IMR-90 (cell line): ENCODE results near the gene TSKS. TPM values are rescaled to one million over a fixed set of nuclear protein-coding genes. Genes with fewer than 3 reads are reported as not detected.

Experiments
- ATAC-seq: fragments of 200-7000 bp; cut with Tn5 transposase; 2 replicates; pipeline ENCODE4 v1.9.1; 2020; ENCODE audit warnings: low read depth, mild to moderate bottlenecking, moderate library complexity
- BruUV-seq: library from RNA; stranded (reverse); fragments of 400-500 nt; replicated peaks from 2 replicates; lab custom pipeline; 2021; lab: Mats Ljungman, UMichigan
- CTCF ChIA-PET: fragments of 300-600 bp; formaldehyde crosslinking; extraction: SDS; loops from one replicate; lab custom pipeline; 2021; ENCODE audit warnings: antibody characterized with exemption; lab: Yijun Ruan, JAX
- POLR2A ChIA-PET: fragments of 300-600 bp; sonication (Branson Sonifier 250); formaldehyde crosslinking; loops from one replicate; lab custom pipeline; 2022; ENCODE audit warnings: antibody characterized with exemption; ENCODE audit not compliant: unreplicated experiment; lab: Charles Lee
- DNase-seq: peaks from one replicate; pipeline ENCODE4 v3.0.0; 2013
- H2AFZ ChIP-seq: replicated peaks from 2 replicates; pipeline ENCODE3; 2013; ENCODE audit warnings: low read length, mild to moderate bottlenecking; ENCODE audit not compliant: poor library complexity
- H2AK5ac ChIP-seq: 2 replicates; pipeline ENCODE4 v1.6.1; 2013; ENCODE audit warnings: low read depth, low read length, inconsistent platforms
- H2AK9ac ChIP-seq: replicated peaks from 2 replicates; pipeline ENCODE3; 2013; ENCODE audit warnings: mild to moderate bottlenecking, low read depth, low read length, moderate library complexity; ENCODE audit not compliant: poor library complexity
- H2BK120ac ChIP-seq: 2 replicates; pipeline ENCODE4 v1.6.1; 2013; ENCODE audit warnings: low read depth, low read length, inconsistent platforms
- H2BK15ac ChIP-seq: 3 replicates; pipeline ENCODE4 v1.6.1; 2013; ENCODE audit warnings: low read depth, low read length, inconsistent platforms
- H2BK20ac ChIP-seq: 2 replicates; pipeline ENCODE4 v1.6.1; 2013; ENCODE audit warnings: low read depth, mild to moderate bottlenecking, inconsistent platforms, low read length, moderate library complexity
- H2BK5ac ChIP-seq: 2 replicates; pipeline ENCODE4 v1.6.1; 2013; ENCODE audit warnings: mild to moderate bottlenecking, low read depth, low read length, inconsistent platforms; ENCODE audit not compliant: poor library complexity, severe bottlenecking
- H3K14ac ChIP-seq: replicated peaks from 2 replicates; pipeline ENCODE4 v1.6.1; 2013; ENCODE audit warnings: low read depth, low read length, inconsistent platforms
- H3K18ac ChIP-seq: 2 replicates; pipeline ENCODE4 v1.6.1; 2013; ENCODE audit warnings: low read depth, low read length, control low read depth
- H3K23ac ChIP-seq: 2 replicates; pipeline ENCODE4 v1.6.1; 2013; ENCODE audit warnings: low read depth, low read length, inconsistent platforms
- H3K27ac ChIP-seq: 2 replicates; pipeline ENCODE4 v1.5.1; 2013; ENCODE audit warnings: mild to moderate bottlenecking, control low read depth, low read length; ENCODE audit not compliant: insufficient read depth
- H3K27me3 ChIP-seq: 2 replicates; pipeline ENCODE4 v1.6.1; 2013; ENCODE audit warnings: low read length; ENCODE audit not compliant: control insufficient read depth, insufficient read depth
- H3K36me3 ChIP-seq: 2 replicates; pipeline ENCODE4 v1.6.1; 2013; ENCODE audit warnings: low read length, mixed read lengths; ENCODE audit not compliant: control insufficient read depth, insufficient read depth
- H3K4ac ChIP-seq: 2 replicates; pipeline ENCODE4 v1.6.1; 2013; ENCODE audit warnings: low read depth, low read length, inconsistent platforms
- H3K4me1 ChIP-seq: 2 replicates; pipeline ENCODE4 v1.6.1; 2013; ENCODE audit warnings: low read length, mixed read lengths; ENCODE audit not compliant: control insufficient read depth, insufficient read depth
- H3K4me2 ChIP-seq: 2 replicates; pipeline ENCODE4 v1.6.1; 2013; ENCODE audit warnings: low read depth, mild to moderate bottlenecking, control low read depth, low read length, moderate library complexity
- H3K4me3 ChIP-seq: 2 replicates; pipeline ENCODE4 v1.5.1; 2013; ENCODE audit warnings: low read depth, mild to moderate bottlenecking, control low read depth, low read length, moderate library complexity; ENCODE audit not compliant: insufficient read depth
- H3K56ac ChIP-seq: 2 replicates; pipeline ENCODE4 v1.6.1; 2013; ENCODE audit warnings: low read length, inconsistent platforms; ENCODE audit not compliant: insufficient read depth; ENCODE audit errors: extremely low read depth
- H3K79me1 ChIP-seq, 2 experiments: 2 replicates each; pipeline ENCODE4 v1.6.1; 2013; ENCODE audit warnings: low read length in 2 of 2, inconsistent platforms in 1 of 2, low read depth in 1 of 2
- H3K9ac ChIP-seq: 2 replicates; pipeline ENCODE4 v1.6.1; 2013; ENCODE audit warnings: low read depth, low read length, control low read depth
- H3K9me1 ChIP-seq: 2 replicates; pipeline ENCODE4 v1.6.1; 2013; ENCODE audit warnings: low read length, inconsistent platforms; ENCODE audit not compliant: insufficient read depth
- H3K9me3 ChIP-seq: 2 replicates; pipeline ENCODE4 v1.6.1; 2013; ENCODE audit warnings: low read length; ENCODE audit not compliant: control insufficient read depth, insufficient read depth
- H4K20me1 ChIP-seq: 2 replicates; pipeline ENCODE4 v1.6.1; 2013; ENCODE audit warnings: low read length, inconsistent platforms; ENCODE audit not compliant: insufficient read depth
- H4K5ac ChIP-seq: 2 replicates; pipeline ENCODE4 v1.6.1; 2013; ENCODE audit warnings: mild to moderate bottlenecking, low read depth, low read length, control low read depth
- H4K8ac ChIP-seq, 2 experiments: 2 replicates each; pipeline ENCODE4 v1.6.1; 2013; ENCODE audit warnings: low read depth in 2 of 2, low read length in 2 of 2, control low read depth in 1 of 2, inconsistent platforms in 1 of 2
- H4K91ac ChIP-seq: 2 replicates; pipeline ENCODE4 v1.6.1; 2013; ENCODE audit warnings: low read depth, low read length, inconsistent platforms; ENCODE audit not compliant: insufficient read depth
- BHLHE40 ChIP-seq: fragments of 150-350 bp; IDR thresholded peaks from 2 replicates; pipeline ENCODE4 v1.6.1; 2016; ENCODE audit warnings: mild to moderate bottlenecking, low read depth, low read length
- FOS ChIP-seq: fragments of 150-350 bp; IDR thresholded peaks from 2 replicates; pipeline ENCODE4 v1.6.1; 2016; ENCODE audit warnings: low read depth, low read length
- USF2 ChIP-seq: fragments of 150-350 bp; IDR thresholded peaks from 2 replicates; pipeline ENCODE4 v1.6.1; 2017; ENCODE audit warnings: mild to moderate bottlenecking, antibody characterized with exemption, low read length, low read depth
- WGBS, 2 experiments: methylation state at CpG; one replicate each; pipeline versions ENCODE4 v1.1.5 to v1.1.7; 2013; ENCODE audit warnings: missing lambda C conversion rate in 2 of 2; ENCODE audit not compliant: insufficient read length in 1 of 2; ENCODE audit errors: extremely low coverage in 2 of 2; 5-methylcytosine and 5-hydroxymethylcytosine counted together
- dilution Hi-C: fragments of 300-500 bp; cut with HindIII; formaldehyde crosslinking; loops from one replicate; pipeline ENCODE4 v1.14.3; 2018; ENCODE audit warnings: low sequenced_read_pairs; ENCODE audit not compliant: unreplicated experiment
- in situ Hi-C: fragments of 300-500 bp; cut with MboI; formaldehyde crosslinking; loops from 3 replicates; pipeline ENCODE4 v1.14.3; 2019; ENCODE audit warnings: low sequenced_read_pairs, inconsistent platforms, mixed read lengths
- intact Hi-C: fragments of 100-400 bp; cut with micrococcal nuclease; formaldehyde crosslinking; loops from 2 replicates; pipeline ENCODE4 v1.10.0; 2022
- polyA plus RNA-seq, 3 experiments: library from polyadenylated mRNA; depleted of rRNA; stranded (reverse); fragments of >200 nt; gene quantifications; 2 replicates each; pipeline ENCODE4 v1.2.3, GENCODE V29; 2012; ENCODE audit warnings: low replicate concordance in 1 of 3
- total RNA-seq: library from RNA; depleted of rRNA; stranded (reverse); fragments of >200 nt; gene quantifications from 2 replicates; pipeline ENCODE4 v1.2.3, GENCODE V29; 2012

TSKS gene
- total and polyA plus RNA-seq, 2 of the 4 experiments (the other 2 are of a cell fraction) = not detected

DNA sequence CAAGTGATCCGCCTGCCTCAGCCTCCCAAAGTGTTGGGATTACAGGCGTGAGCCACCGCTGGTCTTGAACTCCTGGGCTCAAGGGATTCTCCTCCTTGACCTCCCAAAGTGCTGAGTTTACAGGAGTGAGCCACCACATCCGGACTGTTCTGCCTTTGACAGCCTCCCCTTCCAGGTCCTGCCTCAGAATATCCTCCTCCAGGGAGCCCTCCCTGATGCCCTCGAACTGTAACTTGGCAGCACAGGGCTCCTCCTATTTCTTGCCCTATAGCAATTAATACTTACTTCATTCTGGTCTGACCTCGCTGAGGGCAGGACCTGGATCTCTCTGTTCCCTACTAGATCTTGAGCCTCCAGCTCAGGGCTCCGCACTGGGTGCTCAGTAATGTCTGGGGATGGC lies 66.2 kb downstream of the TSKS start:
- no peak overlapping the region for H2BK15ac ChIP-seq
- no peak overlapping the region for H4K5ac ChIP-seq
- no peak overlapping the region for H3K23ac ChIP-seq
- ATAC-seq = no peak
- 0 out of 2 replicates have a peak, but pooled peaks cover 3% of the 10 kb centered on the region for H3K9me1 ChIP-seq
- H3K4ac ChIP-seq = no peak overlapping the region
- no peak overlapping the region for H3K27ac ChIP-seq
- H3K14ac ChIP-seq = no peak overlapping the region
- no peak overlapping the region for H2BK120ac ChIP-seq
- H3K27me3 ChIP-seq = no peaks in the 10 kb centered on the region
- H4K91ac ChIP-seq = no peak overlapping the region
- H3K36me3 ChIP-seq = peaks cover 20% of the 10 kb centered on the region
- H3K79me1 ChIP-seq = peaks cover 2 to 12% of the 10 kb centered on the region in 2 experiments; a peak in 3 of 4 replicates
- no peak overlapping the region for H2AFZ ChIP-seq
- H3K4me1 ChIP-seq = peaks cover 2% of the 10 kb centered on the region; the same call in 1 of the 2 replicates
- in situ Hi-C loops (no loop called here), intact Hi-C loops (no loop called here), dilution Hi-C loops (no loop called here)
- no peak overlapping the region for H2AK9ac ChIP-seq
- CTCF ChIA-PET = no interaction called here
- no TSS peak for BruUV-seq
- no peak overlapping the region for H3K56ac ChIP-seq
- no peaks in the 10 kb centered on the region for H3K9me3 ChIP-seq
- no peak overlapping the region for H2BK20ac ChIP-seq
- no peak overlapping the region for H3K9ac ChIP-seq
- no peak overlapping the region for H2AK5ac ChIP-seq
- no peak for DNase-seq
- no peak for TF ChIP-seq FOS
- no peak for TF ChIP-seq BHLHE40
- no peak for TF ChIP-seq USF2
- H3K4me2 ChIP-seq = no peak overlapping the region
- 88% methylated on average over 5 of the region's 7 CpGs; no CpG with 5 or more reads in 1 of the 2 experiments for WGBS, 2 experiments
- H2BK5ac ChIP-seq = no peak overlapping the region
- no peak overlapping the region for H4K8ac ChIP-seq
- no peaks in the 10 kb centered on the region for H4K20me1 ChIP-seq
- POLR2A ChIA-PET = no interaction called here
- no peak overlapping the region for H3K18ac ChIP-seq
- H3K4me3 ChIP-seq = no peak overlapping the region
